Measurements from ENCODE around the gene TBC1D4. TPM values are rescaled to one million over a fixed set of nuclear protein-coding genes. Genes with fewer than 3 reads are reported as not detected.
"Not testable (repeated sequence)": the region's sequence is repeated elsewhere in the genome, so short reads cannot be mapped to it uniquely, and the experiment has no call there.

Gene TBC1D4
- total RNA-seq, 1 experiment from 2014 or later, result 177 TPM

GRCh38 chr13:75307370-75307949 is 174.5 kb downstream of the TBC1D4 start:
- Histone ChIP-seq H3K9me3 (no peaks in the 10 kb centered on the region), H3K36me3 (ENCODE audit: control insufficient read depth, insufficient read depth, low read length) (peaks cover 5% of the 10 kb centered on the region), H3K4me3 (ENCODE audit: low read depth, low read length) (no peak overlapping the region), H3K4me1 (peaks cover 79% of the 10 kb centered on the region), H3K27me3 (replicated peaks; ENCODE audit: control insufficient read depth, insufficient read depth, low read length) (no peaks in the 10 kb centered on the region)
- Mint-ChIP-seq H3K9me3 (ENCODE audit: unreplicated experiment) (peaks cover 10% of the 10 kb centered on the region), H3K4me1 (ENCODE audit: low read depth, unreplicated experiment) (peaks cover 73% of the 10 kb centered on the region), H3K4me3 (ENCODE audit: unreplicated experiment) (peak overlapping the region; percentile 53), H3K36me3 (ENCODE audit: insufficient read depth, unreplicated experiment) (peaks cover 86% of the 10 kb centered on the region), H3K27ac (ENCODE audit: unreplicated experiment) (peak overlapping the region; percentile 81), H3K27me3 (ENCODE audit: insufficient read depth, unreplicated experiment) (no peaks in the 10 kb centered on the region)
- POLR2A ChIA-PET, result no interaction called here
- intact Hi-C loops (cut with micrococcal nuclease; ENCODE audit: unreplicated experiment), result loop anchor here (1.0 kb wide), 1 partner anchor 8 kb away; no protein-coding TSS in a partner anchor
- no TSS peak for BruUV-seq (replicated peaks)
- no peak for TF ChIP-seq CTCF (IDR thresholded peaks at IDR 0.05; ENCODE audit: insufficient read depth in 1 of 2, low read depth in 1 of 2, low read length in 1 of 2, severe bottlenecking in 1 of 2, unreplicated experiment in 1 of 2)
- DNase-seq, result peak in 1 of 2 experiments; percentile 41
- CTCF ChIA-PET, result no interaction called here

- H3K36me3 ChIP-seq (ENCODE audit: control insufficient read depth, insufficient read depth, low read length); H3K27me3 Mint-ChIP-seq (ENCODE audit: insufficient read depth, unreplicated experiment); POLR2A ChIA-PET: not testable (repeated sequence)
These were observed 175.0 kb downstream of the TBC1D4 start for GRCh38 chr13:75306967-75307366.

GRCh38 chr13:75305059-75305458 is 176.9 kb downstream of the TBC1D4 start:
- Mint-ChIP-seq H3K9me3 (ENCODE audit: unreplicated experiment) (peaks cover 10% of the 10 kb centered on the region), H3K27ac (ENCODE audit: unreplicated experiment) (peak overlapping the region; percentile 85), H3K4me1 (ENCODE audit: low read depth, unreplicated experiment) (peaks cover 64% of the 10 kb centered on the region), H3K36me3 (ENCODE audit: insufficient read depth, unreplicated experiment) (peaks cover 84% of the 10 kb centered on the region), H3K27me3 (ENCODE audit: insufficient read depth, unreplicated experiment) (no peaks in the 10 kb centered on the region), H3K4me3 (ENCODE audit: unreplicated experiment) (no peak overlapping the region)
- Histone ChIP-seq H3K4me1 (peaks cover 98% of the 10 kb centered on the region), H3K9me3 (no peaks in the 10 kb centered on the region), H3K36me3 (ENCODE audit: control insufficient read depth, insufficient read depth, low read length) (peaks cover 3% of the 10 kb centered on the region; the same call in 1 of the 2 replicates), H3K4me3 (ENCODE audit: low read depth, low read length) (no peak overlapping the region), H3K27me3 (replicated peaks; ENCODE audit: control insufficient read depth, insufficient read depth, low read length) (no peaks in the 10 kb centered on the region)
- CTCF ChIA-PET, result no interaction called here
- DNase-seq, result no peak
- no peak for TF ChIP-seq CTCF (IDR thresholded peaks at IDR 0.05; ENCODE audit: insufficient read depth in 1 of 2, low read depth in 1 of 2, low read length in 1 of 2, severe bottlenecking in 1 of 2, unreplicated experiment in 1 of 2)
- intact Hi-C loops (cut with micrococcal nuclease; ENCODE audit: unreplicated experiment), result no loop called here
- no TSS peak for BruUV-seq (replicated peaks)
- POLR2A ChIA-PET, result no interaction called here

More at GRCh38 chr13:75306967-75307366, 175.0 kb downstream of the TBC1D4 start:
- peaks cover 86% of the 10 kb centered on the region for H3K36me3 Mint-ChIP-seq (ENCODE audit: insufficient read depth, unreplicated experiment)
- H3K4me1 Mint-ChIP-seq (ENCODE audit: low read depth, unreplicated experiment), result peaks cover 73% of the 10 kb centered on the region
- H3K27ac Mint-ChIP-seq (ENCODE audit: unreplicated experiment), result peak overlapping the region; percentile 81
- H3K4me3 ChIP-seq (ENCODE audit: low read depth, low read length); DNase-seq; H3K27me3 ChIP-seq (replicated peaks; ENCODE audit: control insufficient read depth, insufficient read depth, low read length); CTCF ChIA-PET; H3K9me3 ChIP-seq: not testable (repeated sequence)
- intact Hi-C loops (cut with micrococcal nuclease; ENCODE audit: unreplicated experiment), result loop anchor here (1.0 kb wide), 1 partner anchor 8 kb away; no protein-coding TSS in a partner anchor
- peaks cover 83% of the 10 kb centered on the region for H3K4me1 ChIP-seq
- peak overlapping the region; percentile 53 for H3K4me3 Mint-ChIP-seq (ENCODE audit: unreplicated experiment)
- TSS peak; percentile 21 for BruUV-seq (replicated peaks)
- peaks cover 10% of the 10 kb centered on the region for H3K9me3 Mint-ChIP-seq (ENCODE audit: unreplicated experiment)
